Tongue (tissue), 2 donors: ENCODE results near the gene CYB5RL. TPM values are rescaled to one million over a fixed set of nuclear protein-coding genes. Genes with fewer than 3 reads are reported as not detected.
"Not testable (repeated sequence)": the region's sequence is repeated elsewhere in the genome, so short reads cannot be mapped to it uniquely, and the experiment has no call there.

Source experiments
- DNase-seq: peaks from one replicate; pipeline ENCODE4 v3.0.0-alpha.2; 2015
- total RNA-seq: library from RNA; depleted of rRNA; stranded (reverse); fragments of >200 nt; gene quantifications from one replicate; pipeline ENCODE4 v1.2.3, GENCODE V29; 2014

CYB5RL gene, protein sequence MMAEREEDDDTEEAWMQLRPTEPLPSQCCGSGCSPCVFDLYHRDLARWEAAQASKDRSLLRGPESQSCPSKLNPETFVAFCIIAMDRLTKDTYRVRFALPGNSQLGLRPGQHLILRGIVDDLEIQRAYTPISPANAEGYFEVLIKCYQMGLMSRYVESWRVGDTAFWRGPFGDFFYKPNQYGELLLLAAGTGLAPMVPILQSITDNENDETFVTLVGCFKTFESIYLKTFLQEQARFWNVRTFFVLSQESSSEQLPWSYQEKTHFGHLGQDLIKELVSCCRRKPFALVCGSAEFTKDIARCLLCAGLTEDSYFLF
- total RNA-seq, result 6.1 TPM

DNA sequence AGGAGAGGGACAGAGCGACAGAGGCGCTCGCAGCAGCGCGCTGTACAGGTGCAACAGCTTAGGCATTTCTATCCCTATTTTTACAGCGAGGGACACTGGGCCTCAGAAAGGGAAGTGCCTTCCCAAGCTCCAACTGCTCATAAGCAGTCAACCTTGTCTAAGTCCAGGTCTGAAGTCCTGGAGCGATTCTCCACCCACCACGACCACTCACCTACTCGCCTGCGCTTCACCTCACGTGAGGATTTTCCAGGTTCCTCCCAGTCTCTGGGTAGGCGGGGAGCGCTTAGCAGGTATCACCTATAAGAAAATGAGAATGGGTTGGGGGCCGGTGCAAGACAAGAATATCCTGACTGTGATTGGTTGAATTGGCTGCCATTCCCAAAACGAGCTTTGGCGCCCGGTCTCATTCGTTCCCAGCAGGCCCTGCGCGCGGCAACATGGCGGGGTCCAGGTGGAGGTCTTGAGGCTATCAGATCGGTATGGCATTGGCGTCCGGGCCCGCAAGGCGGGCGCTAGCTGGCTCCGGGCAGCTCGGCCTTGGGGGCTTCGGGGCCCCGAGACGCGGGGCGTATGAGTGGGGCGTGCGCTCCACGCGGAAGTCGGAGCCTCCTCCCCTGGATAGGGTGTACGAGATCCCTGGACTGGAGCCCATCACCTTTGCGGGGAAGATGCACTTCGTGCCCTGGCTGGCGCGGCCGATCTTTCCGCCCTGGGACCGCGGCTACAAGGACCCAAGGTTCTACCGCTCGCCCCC is at the start of gene CYB5RL, which contains the start of gene MRPL37:
TSS of gene CYB5RL (minus strand) at position 266 of the 754 bp plus-strand sequence. CDS start 4,414 bp downstream, outside the sequence.
TSS of gene MRPL37 (plus strand) at position 403 of the 754 bp plus-strand sequence. CDS start at position 480, 77 bp downstream.
- peak; percentile 98 for DNase-seq

DNA sequence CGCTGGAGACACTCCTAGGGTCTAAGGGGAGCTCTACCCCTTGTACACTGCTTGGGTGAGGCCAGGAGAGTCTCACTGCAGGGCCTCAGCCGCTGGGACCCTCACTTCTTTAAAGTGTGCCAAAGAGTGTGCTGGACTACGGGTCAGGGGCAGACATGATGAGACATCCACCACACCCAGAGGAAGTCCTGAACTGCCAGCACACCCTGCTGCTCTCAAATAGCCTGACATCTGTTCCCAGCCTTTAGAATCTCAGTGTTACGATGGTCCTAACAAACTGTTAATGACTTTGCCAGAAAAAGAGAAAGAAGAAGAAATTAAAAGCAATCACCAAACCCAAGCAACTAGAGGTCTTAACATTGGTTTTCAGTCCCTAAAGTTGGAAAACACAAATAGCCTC is 49.1 kb upstream of the CYB5RL start:
- DNase-seq, result peak; percentile 61

DNA sequence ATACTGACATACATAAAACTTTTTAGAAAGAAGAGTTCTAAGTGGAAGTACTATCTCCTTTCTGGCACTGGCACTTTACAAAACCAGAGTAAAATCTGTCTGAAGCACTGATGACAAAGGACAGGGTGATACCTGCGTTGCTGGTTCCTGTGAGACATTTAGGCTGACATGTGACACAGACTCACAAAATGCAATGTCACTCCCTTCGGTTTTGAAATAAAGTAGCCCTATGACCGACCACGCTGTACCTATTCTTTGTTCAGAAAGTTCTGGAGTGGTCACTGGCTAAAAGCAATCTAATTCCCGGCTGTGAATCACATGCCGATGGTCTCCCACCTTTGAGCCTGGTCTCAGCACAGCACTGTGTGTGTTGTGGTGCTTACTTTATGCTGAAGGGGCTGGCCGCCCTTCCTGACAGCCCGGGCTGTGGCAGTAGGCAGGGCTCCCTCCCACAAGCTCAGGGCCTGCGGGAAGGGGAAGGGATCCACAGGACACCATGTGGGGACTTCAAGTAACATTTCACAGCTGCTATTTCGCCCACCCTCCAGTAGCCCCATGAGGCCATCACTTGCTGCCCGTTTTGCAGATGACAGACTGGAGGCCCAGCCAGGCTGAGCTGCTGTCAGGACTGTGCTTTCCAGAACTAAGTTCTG is 48.2 kb upstream of the CYB5RL start:
- DNase-seq, result no peak

DNA sequence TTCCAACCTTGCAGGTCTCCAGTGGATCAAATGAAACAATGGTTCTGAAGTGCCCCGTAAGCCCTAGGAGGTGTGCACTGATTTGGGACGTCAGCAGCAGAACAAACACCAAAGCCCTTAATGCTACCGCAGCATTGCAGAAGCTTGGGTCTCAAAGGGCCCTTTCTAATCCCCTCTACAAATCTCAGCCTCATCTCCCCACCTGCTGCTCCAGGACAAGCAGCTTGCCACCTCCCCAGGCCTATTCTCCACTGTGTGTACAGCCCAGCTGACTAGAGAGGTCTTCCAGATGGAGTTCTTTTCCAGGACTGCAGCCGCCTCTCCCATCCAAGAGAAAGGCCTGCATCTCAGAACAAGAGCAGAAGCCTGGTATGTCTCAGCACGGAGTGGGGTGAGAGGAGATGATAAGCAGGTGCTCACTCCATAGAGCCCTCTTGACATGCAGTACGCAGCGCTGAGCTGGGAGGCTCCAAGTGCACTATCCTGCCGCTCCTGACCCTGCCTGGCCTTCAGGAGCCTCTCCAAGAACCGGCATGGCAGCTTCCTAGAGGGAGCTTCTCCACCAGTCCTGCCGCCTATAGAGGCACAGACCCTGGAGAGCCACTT is 46.4 kb upstream of the CYB5RL start:
- DNase-seq, result peak; percentile 71

DNA sequence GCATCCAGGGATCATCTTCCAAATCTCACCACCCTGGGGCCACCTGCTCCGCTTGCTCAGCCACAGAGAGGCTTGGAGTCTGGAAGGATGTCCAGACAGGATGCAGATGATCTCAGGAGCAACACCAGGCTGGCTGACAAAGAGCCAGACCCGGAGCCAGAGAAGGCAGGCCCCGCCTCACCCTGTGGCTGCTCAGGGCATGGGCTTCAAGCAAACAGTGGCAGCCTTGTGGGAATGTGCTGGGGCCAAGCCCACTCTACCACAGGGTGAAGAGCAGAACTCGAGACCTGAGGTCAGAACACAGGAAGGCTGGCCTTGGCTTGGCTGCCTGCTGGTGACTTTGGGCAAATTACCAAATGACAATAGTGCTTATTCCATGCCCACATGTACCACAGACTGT is 45.7 kb upstream of the CYB5RL start:
- DNase-seq, result peak; percentile 54

DNA sequence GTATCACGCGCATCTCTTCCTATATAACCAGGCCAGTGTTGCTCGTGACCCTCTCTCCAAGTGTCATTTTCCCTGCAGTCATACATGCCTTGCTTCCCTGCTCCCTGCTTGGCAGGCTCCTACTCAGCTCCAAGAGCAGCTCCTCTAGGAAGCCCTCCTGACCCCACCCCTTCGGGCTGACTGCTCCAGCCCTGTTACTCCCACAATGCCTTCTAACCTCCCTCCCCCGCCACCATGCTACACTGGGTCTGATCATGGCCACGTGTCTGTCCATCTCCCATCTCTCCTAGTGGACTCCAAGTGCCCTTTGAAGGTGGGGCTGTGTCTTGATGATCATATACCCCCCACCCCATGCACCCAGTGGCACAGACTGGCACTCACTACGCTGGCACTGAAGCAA is 44.8 kb upstream of the CYB5RL start:
- no peak for DNase-seq

DNA sequence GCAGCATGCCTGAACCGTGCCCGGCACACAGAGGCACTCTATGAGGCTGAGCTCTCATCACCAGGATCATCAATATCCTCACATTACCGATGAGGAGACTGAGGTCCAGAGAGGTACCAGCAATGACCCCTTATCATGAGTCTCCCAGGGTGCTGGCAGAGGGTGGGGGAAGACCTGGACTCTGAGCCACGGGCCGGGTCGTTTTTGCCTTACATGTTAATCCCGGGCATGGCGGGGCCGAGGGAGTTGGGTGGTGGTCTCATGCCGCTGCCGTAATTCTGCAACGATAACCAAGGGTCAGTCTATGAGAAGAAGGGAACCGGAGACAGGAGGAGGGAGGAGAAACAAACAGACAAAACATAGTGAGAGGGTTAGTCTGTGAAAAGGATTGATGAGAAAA is 43.2 kb upstream of the CYB5RL start:
- DNase-seq, result no peak

DNA sequence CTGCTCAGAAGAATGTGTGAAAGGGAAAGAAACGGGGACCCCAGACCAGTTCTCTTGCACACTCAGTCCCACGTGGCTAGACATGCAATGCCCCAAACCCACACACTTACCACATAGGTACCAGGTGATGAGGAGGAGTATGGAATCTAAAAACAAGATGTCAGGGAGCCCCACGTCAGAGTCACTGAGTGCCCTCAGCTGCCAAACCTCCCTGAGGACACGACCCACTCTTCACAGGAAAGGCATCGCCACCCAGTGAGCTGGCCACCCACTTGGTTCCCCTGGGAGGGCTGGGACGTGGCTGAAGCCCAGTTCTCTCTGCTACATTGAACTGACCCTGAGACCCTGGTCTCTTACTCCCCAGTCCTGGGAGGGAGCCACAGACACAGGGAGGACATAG is 41.5 kb upstream of the CYB5RL start:
- no peak for DNase-seq

DNA sequence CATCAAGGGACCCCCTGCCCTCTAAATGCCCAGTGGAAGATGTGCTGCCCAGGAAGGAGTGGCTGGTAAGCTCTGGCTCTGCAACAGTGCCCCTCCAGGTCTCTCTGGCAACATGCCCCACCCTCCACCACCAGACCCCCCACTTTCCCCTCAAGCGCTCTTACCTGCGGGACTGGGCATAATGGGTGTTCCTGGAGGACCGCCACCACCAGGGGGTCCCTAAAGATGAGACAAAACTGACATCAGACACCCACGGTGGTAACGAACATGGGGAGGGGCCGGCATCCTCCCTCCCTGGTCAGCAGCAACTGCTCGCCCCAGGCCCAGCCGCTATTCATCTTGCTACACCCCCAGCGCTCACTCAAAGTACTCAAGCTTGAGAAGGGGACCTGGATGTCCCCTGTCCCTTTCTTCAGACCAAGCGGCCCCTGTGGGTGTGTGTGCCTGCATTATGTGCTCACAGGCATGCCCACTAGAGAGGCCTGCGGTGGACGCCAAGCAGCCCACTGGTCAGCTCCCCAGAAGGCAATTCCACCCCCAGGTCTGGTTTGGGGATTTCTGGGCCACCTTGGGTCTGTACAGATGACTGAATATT is 41.0 kb upstream of the CYB5RL start:
- DNase-seq, result no peak

DNA sequence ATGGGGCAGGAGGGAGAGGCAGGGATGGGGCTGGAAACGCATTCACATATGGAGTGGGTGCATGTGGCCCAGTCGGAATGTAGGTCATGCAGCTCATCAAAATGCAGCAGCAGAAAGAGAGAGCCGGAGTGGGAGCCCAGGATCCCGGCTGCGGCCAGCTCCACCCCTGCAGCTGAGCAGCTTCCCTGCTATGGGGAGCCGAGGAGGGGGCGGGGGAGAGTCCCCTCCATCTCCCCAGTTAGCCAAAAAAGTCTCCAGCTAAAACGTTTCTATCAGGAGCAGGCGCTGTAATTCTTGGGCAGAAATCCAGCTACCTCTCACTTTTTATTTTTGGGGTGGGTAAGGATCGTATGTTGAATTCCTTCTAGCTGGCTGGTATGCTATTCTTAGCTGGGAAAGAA is 39.8 kb upstream of the CYB5RL start:
- DNase-seq, result no peak

DNA sequence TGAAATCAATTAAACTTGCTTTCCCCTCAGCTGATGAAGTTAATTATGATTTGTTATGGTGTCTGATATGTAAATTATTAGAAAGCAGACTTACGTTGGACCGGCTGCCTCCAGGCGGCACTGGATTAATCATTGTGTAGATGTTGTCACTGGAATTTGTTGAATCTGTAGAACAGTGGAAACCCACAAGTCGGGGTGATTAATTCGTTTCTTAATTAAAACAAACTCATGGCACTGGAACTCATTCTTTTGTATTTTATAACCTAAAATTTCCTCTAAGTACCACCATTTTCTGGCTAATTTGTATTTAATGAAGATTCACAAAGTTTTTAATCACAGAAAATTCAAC is 39.2 kb upstream of the CYB5RL start:
- no peak for DNase-seq

DNA sequence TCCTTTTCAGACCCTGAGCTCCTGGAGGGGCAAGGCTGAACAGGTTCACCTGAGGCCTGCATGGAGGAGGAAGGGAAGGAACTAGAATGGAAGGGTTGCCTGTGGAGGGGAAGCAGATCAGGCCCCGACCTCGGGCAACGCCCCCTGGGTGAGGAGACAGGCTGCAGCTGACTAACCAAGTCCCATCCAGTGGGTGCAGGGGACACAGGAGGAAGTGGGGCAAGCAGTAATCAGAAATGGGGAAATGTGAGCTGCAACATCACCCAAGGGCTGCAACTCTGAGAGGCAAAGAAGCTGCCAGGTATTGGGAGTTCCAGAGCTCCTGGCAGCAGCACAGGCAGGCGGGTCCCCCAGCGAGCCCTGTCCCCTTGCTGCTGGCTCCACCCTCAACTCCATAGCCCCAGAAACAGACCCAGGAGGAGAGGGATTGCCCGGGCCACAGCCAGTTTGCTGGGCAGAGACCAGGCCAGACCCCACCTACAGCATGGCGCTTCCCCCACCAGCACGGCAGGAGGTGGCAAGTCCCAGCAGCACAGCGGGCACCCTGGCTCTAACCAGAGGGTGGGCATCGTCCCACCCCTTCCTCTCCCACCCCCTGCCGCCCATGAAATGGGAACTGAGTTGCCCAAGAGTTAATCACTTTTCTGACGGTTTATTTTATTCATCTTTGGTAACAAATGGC is 38.7 kb upstream of the CYB5RL start:
- DNase-seq, result no peak

DNA sequence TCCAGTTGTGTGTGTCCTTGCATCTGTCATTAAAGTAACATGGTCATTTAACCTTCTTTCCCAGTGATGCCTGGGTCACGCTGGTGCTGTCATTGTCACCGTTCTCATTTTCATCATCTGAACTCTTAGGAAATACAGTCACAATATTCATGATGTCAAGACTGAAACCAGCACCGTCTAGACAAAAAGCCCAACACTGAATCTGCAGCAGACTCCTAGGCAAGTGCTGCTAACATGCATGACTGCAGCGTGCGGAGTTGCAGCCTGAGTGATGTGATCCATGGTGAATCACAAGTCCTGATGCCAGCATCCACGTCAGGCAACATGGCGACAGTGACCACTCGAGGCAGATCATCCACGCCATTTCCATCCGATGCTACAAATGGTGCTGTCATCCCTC is 37.8 kb upstream of the CYB5RL start:
- DNase-seq, result no peak

DNA sequence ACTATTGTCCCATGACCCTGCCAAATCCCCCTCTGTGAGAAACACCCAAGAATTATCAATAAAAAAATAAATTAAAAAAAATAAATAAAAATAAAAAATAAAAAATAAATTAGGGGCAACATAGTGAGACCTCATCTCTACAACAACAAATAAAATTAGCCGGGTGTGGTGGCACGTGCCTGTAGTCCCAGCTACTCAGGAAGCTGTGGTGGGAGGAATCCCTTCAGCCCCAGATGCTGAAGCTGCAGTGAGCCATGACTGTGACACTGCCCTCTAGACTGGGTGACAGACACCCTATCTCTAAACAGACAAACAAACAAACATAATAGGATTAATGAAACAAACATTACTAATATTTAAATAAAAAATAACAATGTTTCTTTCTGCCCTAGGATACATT is 34.5 kb upstream of the CYB5RL start:
- no peak for DNase-seq

DNA sequence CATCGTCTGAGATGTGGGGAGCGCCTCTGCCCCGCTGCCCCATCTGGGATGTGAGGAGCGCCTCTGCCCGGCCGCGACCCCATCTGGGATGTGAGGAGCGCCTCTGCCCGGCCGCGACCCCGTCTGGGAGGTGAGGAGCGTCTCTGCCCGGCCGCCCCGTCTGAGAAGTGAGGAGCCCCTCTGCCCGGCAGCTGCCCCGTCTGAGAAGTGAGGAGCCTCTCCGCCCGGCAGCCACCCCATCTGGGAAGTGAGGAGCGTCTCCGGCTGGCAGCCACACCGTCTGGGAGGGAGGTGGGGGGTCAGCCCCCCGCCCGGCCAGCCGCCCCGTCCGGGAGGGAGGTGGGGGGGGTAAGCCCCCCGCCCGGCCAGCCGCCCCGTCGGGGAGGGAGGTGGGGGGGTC is 33.4 kb upstream of the CYB5RL start:
- not testable (repeated sequence) for DNase-seq

DNA sequence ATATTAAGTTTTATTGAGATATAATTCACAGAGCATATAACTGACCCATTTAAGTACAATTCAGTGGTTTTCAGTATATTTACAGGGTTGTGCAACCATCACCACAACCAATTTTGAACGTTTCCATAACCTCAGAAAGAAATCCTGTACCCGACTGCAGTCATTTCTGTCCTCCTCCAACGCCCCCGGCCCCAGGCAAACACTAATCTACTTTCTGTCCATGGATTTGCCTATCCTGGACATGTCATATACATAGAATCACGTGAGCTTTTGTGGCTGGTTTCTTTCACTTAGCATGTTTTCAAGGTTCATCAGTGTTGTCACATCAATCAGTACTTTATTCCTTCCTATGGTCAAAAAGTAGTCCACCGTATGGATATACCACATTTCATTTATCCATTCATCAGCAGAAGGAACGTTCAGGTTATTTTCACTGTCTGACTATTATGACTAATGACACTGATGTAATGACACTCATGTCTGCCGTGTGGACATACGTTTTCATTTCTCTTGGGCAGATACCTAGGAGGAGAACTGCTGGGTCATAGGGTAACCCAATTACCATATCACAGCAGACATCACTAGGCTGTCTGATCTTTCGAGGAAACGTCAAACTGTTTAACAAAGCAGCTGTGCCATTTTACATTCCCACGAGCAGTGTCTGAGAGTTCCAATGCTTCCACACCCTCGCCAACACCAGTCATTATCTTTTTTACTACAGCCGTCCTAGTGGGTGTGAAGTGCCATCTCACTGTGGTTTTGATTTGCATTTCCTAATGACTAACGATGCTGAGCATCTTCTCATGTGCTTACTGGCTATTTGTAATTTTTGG is 30.9 kb upstream of the CYB5RL start:
- DNase-seq, result no peak

DNA sequence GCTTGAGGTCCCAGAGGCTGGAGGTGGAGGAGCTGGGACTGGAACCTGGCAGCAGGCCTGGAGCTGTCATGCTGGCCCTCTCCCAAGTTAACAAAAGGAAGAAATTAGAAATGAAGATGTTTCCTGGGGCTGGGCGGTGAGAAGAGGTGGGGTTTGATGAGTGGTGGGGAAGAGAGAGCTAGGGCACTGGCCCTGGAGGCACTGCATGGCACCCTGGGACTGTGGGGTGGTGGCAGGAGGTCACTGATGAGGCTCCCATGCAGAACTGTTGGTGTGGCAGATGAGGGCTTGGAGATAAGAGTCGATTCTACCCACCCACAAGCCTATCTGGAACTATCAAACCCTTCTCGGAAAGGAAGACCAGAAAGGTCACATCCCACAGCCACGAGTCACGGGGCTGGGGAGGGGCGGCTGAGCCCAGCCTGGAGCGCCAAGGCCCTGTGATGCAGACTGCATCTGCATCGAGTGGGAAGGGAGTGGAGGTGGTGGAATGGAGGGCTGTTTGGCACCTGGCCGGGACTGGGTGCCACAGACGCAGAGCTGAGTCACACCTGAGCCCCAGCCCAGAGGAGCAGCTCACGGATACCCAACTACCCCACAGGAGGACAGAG is 29.6 kb upstream of the CYB5RL start:
- DNase-seq, result peak; percentile 62

DNA sequence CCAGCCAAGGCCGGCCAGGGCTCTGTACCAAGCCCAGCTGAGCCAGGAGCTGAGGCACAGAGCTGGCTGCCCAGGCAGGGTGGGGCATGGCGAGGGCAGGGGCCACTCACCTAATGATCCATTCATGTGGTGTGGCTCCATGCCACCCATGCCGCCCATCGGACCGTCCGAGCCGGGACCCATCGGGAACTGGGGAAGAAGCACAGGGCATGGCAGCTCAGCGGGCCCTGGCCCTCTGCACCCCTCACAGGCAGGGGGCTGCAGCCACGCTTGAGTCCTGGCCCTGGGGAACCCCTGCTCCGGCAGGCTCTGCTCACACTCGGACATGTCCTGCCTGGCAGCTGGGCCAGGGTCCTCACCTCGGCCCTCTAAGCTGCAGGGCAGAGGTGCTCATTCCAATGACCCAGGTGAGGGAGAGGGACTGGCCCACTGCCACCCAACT is 28.8 kb upstream of the CYB5RL start:
- no peak for DNase-seq

DNA sequence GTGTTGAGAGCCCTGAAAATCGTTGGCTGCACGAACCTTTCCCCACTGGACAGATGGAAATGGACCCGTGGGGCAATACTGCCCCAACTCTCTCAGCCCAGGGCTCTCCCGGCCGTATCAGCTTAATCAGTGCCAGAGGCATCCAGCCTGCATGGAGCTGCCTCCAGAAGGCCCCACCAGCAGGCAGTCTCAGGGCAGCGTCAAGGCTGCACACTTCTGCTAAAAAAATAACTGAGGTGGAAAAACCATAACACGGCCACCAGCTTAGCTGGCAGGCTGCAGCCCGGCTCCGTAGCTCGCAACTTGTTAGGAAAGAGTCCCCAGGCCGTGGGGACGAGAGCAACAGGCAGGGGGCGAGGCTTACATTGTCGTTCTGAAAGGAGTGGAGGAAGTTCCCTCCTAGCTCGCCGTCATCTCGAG is 28.1 kb upstream of the CYB5RL start:
- no peak for DNase-seq

DNA sequence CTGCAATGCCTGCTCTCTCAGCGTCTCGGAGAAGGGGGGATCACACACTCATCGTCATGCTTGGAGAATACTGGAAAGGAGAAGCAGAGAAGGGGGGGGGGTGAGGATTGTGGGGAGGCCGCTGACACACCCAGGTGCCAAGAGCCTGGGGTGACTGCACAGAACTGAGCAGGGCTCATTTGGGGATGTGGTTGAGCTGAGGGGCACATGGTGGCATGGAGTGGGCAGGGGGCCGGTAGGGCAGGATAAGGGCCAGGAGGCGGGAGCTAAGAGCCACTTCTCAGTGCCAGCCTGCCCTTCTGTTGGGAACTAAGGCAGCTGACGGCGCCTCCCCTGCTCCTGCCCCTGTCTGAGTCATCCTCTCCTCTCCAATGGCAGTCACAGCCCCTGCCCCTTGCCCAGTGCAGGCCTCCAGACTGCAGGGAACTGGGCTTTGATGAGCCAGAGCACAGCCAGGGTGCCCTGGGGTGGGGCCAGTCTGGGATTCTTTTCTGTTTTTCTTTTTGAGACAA is 27.3 kb upstream of the CYB5RL start:
- DNase-seq, result peak; percentile 59
